Panc1 (cell line): ENCODE results near the gene PEX7. TPM values are rescaled to one million over a fixed set of nuclear protein-coding genes. Genes with fewer than 3 reads are reported as not detected.

Experiments
- ATAC-seq: fragments of 200-7000 bp; cut with Tn5 transposase; 2 replicates; pipeline ENCODE4 v1.9.1; 2020; ENCODE audit warnings: mild to moderate bottlenecking, moderate library complexity
- BruUV-seq: library from RNA; stranded (reverse); fragments of 400-500 nt; replicated peaks from 2 replicates; lab custom pipeline; 2021; lab: Mats Ljungman, UMichigan
- CTCF ChIA-PET: fragments of 300-600 bp; sonication (Branson Sonifier 250); formaldehyde crosslinking; loops from one replicate; lab custom pipeline; 2022; ENCODE audit warnings: antibody characterized with exemption; lab: Charles Lee
- POLR2A ChIA-PET: fragments of 300-600 bp; sonication (Branson Sonifier 250); formaldehyde crosslinking; loops from one replicate; lab custom pipeline; 2022; ENCODE audit warnings: antibody characterized with exemption; lab: Charles Lee
- DNase-seq: peaks from one replicate; pipeline ENCODE4 v3.0.0-alpha.2; 2010; ENCODE audit warnings: low read depth, low spot score
- H3K27ac ChIP-seq: 2 replicates; pipeline ENCODE4 v1.5.1; 2011; ENCODE audit warnings: mild to moderate bottlenecking, low read length, inconsistent platforms
- H3K27me3 ChIP-seq: fragments of 200-500 bp; sonication (Bioruptor generic); 2 replicates; pipeline ENCODE4 v1.6.0; 2014; ENCODE audit warnings: low read length, inconsistent platforms; ENCODE audit not compliant: control insufficient read depth, insufficient read depth
- H3K36me3 ChIP-seq: fragments of 200-500 bp; sonication (Bioruptor generic); 2 replicates; pipeline ENCODE4 v1.5.1; 2014; ENCODE audit warnings: inconsistent platforms, mild to moderate bottlenecking, low read length, moderate library complexity; ENCODE audit not compliant: control insufficient read depth, insufficient read depth
- H3K4me1 ChIP-seq: 2 replicates; pipeline ENCODE4 v1.5.1; 2011; ENCODE audit warnings: inconsistent platforms, mild to moderate bottlenecking, low read length, moderate library complexity; ENCODE audit not compliant: control insufficient read depth, insufficient read depth
- H3K4me3 ChIP-seq, 2 experiments: 2 replicates each; pipeline ENCODE4 v1.5.1; 2011 to 2012; ENCODE audit warnings: low read depth in 2 of 2, low read length in 2 of 2, mild to moderate bottlenecking in 2 of 2, inconsistent platforms in 1 of 2, moderate library complexity in 1 of 2
- H3K9me3 ChIP-seq: fragments of 200-500 bp; sonication (Bioruptor generic); 2 replicates; pipeline ENCODE4 v1.5.1; 2014; ENCODE audit warnings: low read depth, mild to moderate bottlenecking, inconsistent platforms, low read length, moderate library complexity; ENCODE audit not compliant: control insufficient read depth, insufficient read depth
- CTCF ChIP-seq: fragments of 450-650 bp; IDR thresholded peaks from 2 replicates; pipeline ENCODE4 v1.5.1; 2017; ENCODE audit warnings: mild to moderate bottlenecking
- POLR2AphosphoS5 ChIP-seq: IDR thresholded peaks from 2 replicates; pipeline ENCODE4 v1.6.1; 2012; ENCODE audit warnings: mild to moderate bottlenecking, low read depth, low read length, moderate library complexity
- REST ChIP-seq, 2 experiments: IDR thresholded peaks; 2 replicates each; pipeline ENCODE4 v1.6.1; 2011 to 2012; ENCODE audit warnings: low read depth in 2 of 2, control low read depth in 1 of 2, low read length in 1 of 2, mild to moderate bottlenecking in 1 of 2, moderate library complexity in 1 of 2; ENCODE audit not compliant: insufficient read depth in 1 of 2
- SIN3A ChIP-seq: IDR thresholded peaks from 2 replicates; pipeline ENCODE4 v1.6.1; 2012; ENCODE audit warnings: low read depth, mild to moderate bottlenecking, low read length, moderate library complexity, borderline replicate concordance; ENCODE audit not compliant: insufficient read depth
- TCF7L2 ChIP-seq: IDR thresholded peaks from 2 replicates; pipeline ENCODE4 v1.6.1; 2011; ENCODE audit warnings: mild to moderate bottlenecking, low read depth, low read length, inconsistent platforms
- in situ Hi-C: cut with HindIII; loops from 2 replicates; pipeline ENCODE4 v1.10.0; 2016; ENCODE audit warnings: low sequenced_read_pairs, low pct_unique_long_range_greater_than_20kb
- intact Hi-C: fragments of 100-400 bp; cut with micrococcal nuclease; formaldehyde crosslinking; loops from one replicate; pipeline ENCODE4 v1.10.0; 2022; ENCODE audit not compliant: unreplicated experiment
- total RNA-seq: library from RNA; stranded (reverse); gene quantifications from one replicate; pipeline ENCODE4 v1.2.1, GENCODE V29; 2021; ENCODE audit not compliant: unreplicated experiment

The PEX7 gene
- total RNA-seq, 1 experiment from 2014 or later: 8.8 TPM

DNA sequence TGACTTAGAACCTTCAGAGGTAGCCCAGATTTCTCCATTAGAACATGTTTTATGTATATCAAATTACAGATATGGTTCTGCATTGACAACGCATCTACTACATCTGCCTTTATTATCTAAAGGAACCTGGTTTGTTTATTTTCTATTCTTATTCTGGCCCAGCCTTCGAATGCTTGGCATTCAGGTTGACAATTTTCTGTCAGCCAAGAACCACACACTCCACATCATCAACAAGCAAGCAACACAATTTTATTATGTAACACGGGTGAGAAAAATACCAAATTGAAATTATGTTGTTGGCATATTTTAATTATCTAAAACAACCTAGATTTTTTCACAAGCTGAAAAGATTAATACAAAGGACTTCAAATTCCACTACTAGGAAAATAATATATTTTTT lies 44.7 kb upstream of the PEX7 start:
- Histone ChIP-seq H3K36me3 (no peaks in the 10 kb centered on the region), H3K4me3 (no peak overlapping the region), H3K9me3 (no peaks in the 10 kb centered on the region), H3K4me1 (no peaks in the 10 kb centered on the region; the same call in 1 of the 2 replicates), H3K27ac (no peak overlapping the region), H3K27me3 (no peaks in the 10 kb centered on the region)
- TF ChIP-seq SIN3A: no peak
- TF ChIP-seq POLR2AphosphoS5: no peak
- TF ChIP-seq TCF7L2: no peak
- no TSS peak for BruUV-seq
- in situ Hi-C loops: no loop called here
- intact Hi-C loops: no loop called here
- no peak for DNase-seq
- POLR2A ChIA-PET: no interaction called here
- no peak for ATAC-seq
- CTCF ChIA-PET: no interaction called here

GRCh38 chr6:136779682-136780081 lies 42.7 kb upstream of the PEX7 start:
- POLR2A ChIA-PET: no interaction called here
- Histone ChIP-seq H3K4me1 (peaks cover 5% of the 10 kb centered on the region), H3K4me3 (no peak overlapping the region), H3K27me3 (no peaks in the 10 kb centered on the region), H3K9me3 (no peaks in the 10 kb centered on the region), H3K27ac (no peak overlapping the region), H3K36me3 (no peaks in the 10 kb centered on the region)
- BruUV-seq: no TSS peak
- in situ Hi-C loops: no loop called here
- no peak for ATAC-seq
- DNase-seq: no peak
- TF ChIP-seq SIN3A (no peak), TCF7L2 (no peak), REST (IDR thresholded peaks at IDR 0.05; ENCODE audit: insufficient read depth in 1 of 2, low read depth in 2 of 2, low read length in 1 of 2) (no peak), CTCF (no peak), POLR2AphosphoS5 (no peak)
- intact Hi-C loops: no loop called here
- CTCF ChIA-PET: no interaction called here

DNA sequence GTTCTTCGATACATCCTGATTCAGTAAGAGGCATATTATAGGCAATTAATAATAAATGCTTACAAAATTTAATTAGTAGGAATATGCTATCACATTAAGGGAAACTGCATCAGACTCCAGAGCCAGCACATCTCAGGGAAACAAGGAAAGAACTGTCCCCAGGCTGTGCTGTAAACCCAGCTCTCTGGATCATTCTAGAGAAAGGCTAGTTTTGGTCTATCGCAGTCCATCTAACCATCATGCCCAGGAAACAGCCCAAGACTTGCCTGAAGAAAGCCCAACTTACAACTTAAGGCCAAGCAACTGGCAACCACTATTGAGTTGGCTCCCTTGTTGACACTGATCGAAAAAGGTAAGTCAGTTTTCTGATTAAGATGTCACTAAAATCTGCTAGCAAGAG lies 41.4 kb upstream of the PEX7 start:
- intact Hi-C loops (no loop called here), in situ Hi-C loops (no loop called here)
- no TSS peak for BruUV-seq
- ATAC-seq: no peak
- Histone ChIP-seq H3K27me3 (no peaks in the 10 kb centered on the region), H3K27ac (no peak overlapping the region), H3K9me3 (no peaks in the 10 kb centered on the region), H3K4me3 (no peak overlapping the region), H3K4me1 (peaks cover 13% of the 10 kb centered on the region), H3K36me3 (no peaks in the 10 kb centered on the region)
- CTCF ChIA-PET: no interaction called here
- TF ChIP-seq POLR2AphosphoS5 (no peak), TCF7L2 (no peak), CTCF (no peak), SIN3A (no peak), REST (IDR thresholded peaks at IDR 0.05; ENCODE audit: insufficient read depth in 1 of 2, low read depth in 2 of 2, low read length in 1 of 2) (no peak)
- POLR2A ChIA-PET: no interaction called here
- DNase-seq: no peak
